Cardiac fibroblast (primary cell): ENCODE results near the gene PLA2G2C.
"Not testable (repeated sequence)": the region's sequence is repeated elsewhere in the genome, so short reads cannot be mapped to it uniquely, and the experiment has no call there.

Experiments
- DNase-seq, 2 donors: peaks; one replicate each; pipeline versions ENCODE4 v3.0.0 to v3.0.0-alpha.2; 2010; ENCODE audit warnings: low read depth in 2 of 2
- H3K4me3 ChIP-seq, 2 donors: replicated peaks in 1 of 2; 1 replicate in 1 of 2; 2 replicates in 1 of 2; pipeline ENCODE4 v1.5.1; 2011; ENCODE audit warnings: low read depth in 2 of 2, low read length in 2 of 2, mild to moderate bottlenecking in 2 of 2, moderate library complexity in 1 of 2
- CTCF ChIP-seq: IDR thresholded peaks from one replicate; pipeline ENCODE4 v1.5.1; 2011; ENCODE audit warnings: low read depth, mild to moderate bottlenecking, low read length, inconsistent platforms

The PLA2G2C gene

GRCh38 chr1:20137604-20138003 lies 48.7 kb downstream of the PLA2G2C start:
- no peak for TF ChIP-seq CTCF
- no peak overlapping the region for H3K4me3 ChIP-seq
- no peak for DNase-seq

- no peak for DNase-seq
- no peak overlapping the region for H3K4me3 ChIP-seq
- no peak for TF ChIP-seq CTCF
These were observed 49.3 kb downstream of the PLA2G2C start for GRCh38 chr1:20137055-20137454.

GRCh38 chr1:20136249-20136648 lies 50.1 kb downstream of the PLA2G2C start:
- H3K4me3 ChIP-seq = no peak overlapping the region
- no peak for DNase-seq
- no peak for TF ChIP-seq CTCF

- H3K4me3 ChIP-seq = no peak overlapping the region
- no peak for DNase-seq
- no peak for TF ChIP-seq CTCF
These were observed 51.3 kb downstream of the PLA2G2C start for GRCh38 chr1:20134995-20135394.

GRCh38 chr1:20130518-20130917 lies 55.8 kb downstream of the PLA2G2C start:
- not testable (repeated sequence) for DNase-seq, H3K4me3 ChIP-seq

GRCh38 chr1:20126806-20127440 lies 59.4 kb downstream of the PLA2G2C start:
- DNase-seq = no peak
- no peak for TF ChIP-seq CTCF
- H3K4me3 ChIP-seq = no peak overlapping the region

- no peak overlapping the region for H3K4me3 ChIP-seq
- DNase-seq = no peak
- no peak for TF ChIP-seq CTCF
These were observed 60.1 kb downstream of the PLA2G2C start for GRCh38 chr1:20126041-20126805.
